ENCODE measurements around the gene OR9A2.

Gene OR9A2

GRCh38 chr7:143027032-143027431 is at the start of gene OR9A2:
Gene OR9A2 (minus strand): TSS chr7:143027132. CDS start chr7:143027132, 0 bp downstream.
- DNase-seq (ENCODE audit: low read depth in 2 of 2), result no peak

DNA sequence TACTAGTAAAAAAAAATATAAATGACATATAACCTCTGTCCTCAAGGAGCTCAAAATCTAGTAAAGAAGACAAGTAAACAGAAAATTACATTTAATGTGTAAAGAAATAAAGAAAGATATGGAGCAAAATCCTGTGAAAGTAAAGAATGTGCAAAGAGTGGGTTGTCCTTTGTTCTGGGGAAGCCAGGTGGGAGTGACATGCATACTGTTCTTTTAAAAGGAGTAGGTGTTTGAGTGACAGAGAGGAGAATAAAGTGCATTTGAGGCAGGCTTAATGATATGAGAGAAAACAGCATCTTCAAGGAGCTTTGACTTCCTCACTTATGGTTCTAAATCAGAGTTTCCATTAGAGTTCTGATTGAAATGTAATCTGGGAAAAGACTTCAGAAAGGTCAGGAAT is 47.2 kb upstream of the OR9A2 start:
- no peak for DNase-seq (ENCODE audit: low read depth in 2 of 2)

GRCh38 chr7:143073556-143073955 is 46.6 kb upstream of the OR9A2 start:
- DNase-seq (ENCODE audit: low read depth in 2 of 2), result no peak

- no peak for DNase-seq (ENCODE audit: low read depth in 2 of 2)
These were observed 43.1 kb upstream of the OR9A2 start for GRCh38 chr7:143069912-143070500.

DNA sequence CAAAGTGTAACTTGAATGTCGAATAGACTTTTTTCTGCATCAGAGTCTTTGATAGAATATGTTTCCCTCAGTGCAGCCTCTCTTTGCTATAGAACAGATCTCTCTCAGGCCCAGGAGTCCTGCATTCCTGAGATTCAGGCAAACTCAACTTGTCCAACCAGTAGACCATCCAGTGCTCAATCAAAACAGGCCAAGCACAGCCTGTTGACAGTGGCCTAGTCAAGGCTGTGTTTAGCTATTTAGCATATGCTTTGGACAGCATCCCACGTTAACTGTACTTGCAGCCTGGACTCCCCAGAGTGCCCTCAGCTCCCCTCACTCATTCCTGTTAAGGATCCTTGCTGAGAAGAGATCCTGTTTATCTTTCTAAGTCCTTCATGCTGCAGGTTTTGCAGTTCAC is 41.5 kb upstream of the OR9A2 start:
- no peak for DNase-seq (ENCODE audit: low read depth in 2 of 2)

DNA sequence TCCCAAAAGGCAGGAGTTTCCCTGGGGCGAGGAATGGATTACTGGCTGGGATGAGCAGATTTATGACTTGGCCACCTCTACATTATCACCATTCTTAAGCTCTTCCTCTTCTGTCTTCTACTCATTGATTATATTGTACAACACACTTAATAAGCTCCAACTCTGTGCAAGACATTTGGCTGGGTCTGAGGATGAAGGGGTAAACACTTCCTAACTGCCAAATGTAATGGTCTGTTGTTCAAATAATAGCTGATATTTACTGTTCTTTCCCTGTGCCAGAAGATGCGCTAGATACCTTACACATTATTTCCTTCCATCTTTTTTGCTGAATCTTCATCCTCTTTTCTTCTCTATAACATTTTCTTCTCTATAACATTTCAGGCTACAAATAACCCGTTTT is 36.8 kb upstream of the OR9A2 start:
- no peak for DNase-seq (ENCODE audit: low read depth in 2 of 2)

GRCh38 chr7:143055754-143056153 is 28.8 kb upstream of the OR9A2 start:
- no peak for DNase-seq (ENCODE audit: low read depth in 2 of 2)

DNA sequence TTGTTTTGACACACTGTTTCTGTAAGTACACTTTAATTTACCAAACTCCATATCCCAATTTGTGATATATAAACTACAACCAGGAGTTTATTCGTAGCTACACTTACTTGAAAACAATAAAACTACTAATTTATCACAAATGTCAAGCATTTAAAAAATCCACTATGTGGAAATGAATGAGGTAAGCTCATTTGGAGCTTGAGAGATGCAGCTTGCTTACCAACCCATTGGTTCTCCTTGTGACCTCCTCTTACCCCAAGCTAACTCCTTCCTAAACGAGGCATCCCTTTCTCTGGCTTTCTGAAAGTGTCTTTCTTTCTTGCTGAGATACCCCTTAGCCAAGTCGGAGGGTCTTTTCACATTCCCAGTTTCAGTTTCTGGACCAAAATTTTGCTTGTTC is 27.7 kb upstream of the OR9A2 start:
- no peak for DNase-seq (ENCODE audit: low read depth in 2 of 2)

GRCh38 chr7:143052041-143052440 is 25.1 kb upstream of the OR9A2 start, which contains the start of gene OR6V1:
Gene OR6V1 (plus strand): TSS chr7:143052341. CDS start chr7:143052341, 0 bp downstream.
- no peak for DNase-seq (ENCODE audit: low read depth in 2 of 2)

GRCh38 chr7:143050931-143051330 is 24.0 kb upstream of the OR9A2 start:
- DNase-seq (ENCODE audit: low read depth in 2 of 2), result no peak

GRCh38 chr7:143049362-143049761 is 22.4 kb upstream of the OR9A2 start:
- DNase-seq (ENCODE audit: low read depth in 2 of 2), result no peak

- no peak for DNase-seq (ENCODE audit: low read depth in 2 of 2)
These were observed 21.9 kb upstream of the OR9A2 start for GRCh38 chr7:143048827-143049226.

- DNase-seq (ENCODE audit: low read depth in 2 of 2), result no peak
These were observed 20.4 kb upstream of the OR9A2 start for GRCh38 chr7:143047326-143047725.

DNA sequence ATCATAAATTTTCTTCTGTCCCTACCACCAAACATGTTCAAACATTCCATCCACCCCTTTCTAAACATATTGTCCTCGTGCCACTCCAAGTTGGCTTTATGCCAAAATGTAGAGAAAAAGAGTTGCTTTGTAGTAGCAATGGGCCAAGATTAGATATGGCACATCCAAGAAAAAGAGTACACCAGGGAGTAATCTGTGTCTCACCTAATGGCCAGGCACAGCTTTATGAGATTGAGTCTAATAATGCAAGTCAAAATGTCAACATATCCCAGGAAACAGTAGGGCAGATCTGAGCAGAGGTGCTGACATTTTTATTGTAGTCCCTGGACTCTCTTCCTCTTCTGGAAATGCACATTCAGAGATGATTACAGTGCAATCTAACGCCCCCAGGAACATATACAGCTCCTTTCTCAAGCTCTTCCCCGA is 19.5 kb upstream of the OR9A2 start:
- no peak for DNase-seq (ENCODE audit: low read depth in 2 of 2)

DNA sequence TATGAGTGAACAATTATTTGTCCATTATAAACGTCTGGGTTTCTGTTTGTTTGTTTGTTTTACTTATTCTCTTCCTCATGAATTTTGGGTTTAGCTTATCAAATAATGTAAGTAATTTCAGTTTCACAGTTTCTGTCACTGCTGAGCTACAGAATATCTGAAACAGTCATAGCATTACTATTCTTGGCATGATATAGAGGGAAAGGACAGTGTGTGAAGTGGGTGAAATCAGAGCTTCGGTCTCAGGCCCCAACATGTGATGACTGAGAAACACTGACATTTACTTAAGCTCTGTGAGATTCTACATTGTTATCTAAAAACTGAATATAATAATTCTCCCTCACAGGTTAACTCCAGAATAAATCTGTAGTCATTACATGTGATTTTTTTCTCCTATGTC is 16.5 kb upstream of the OR9A2 start:
- DNase-seq (ENCODE audit: low read depth in 2 of 2), result no peak

DNA sequence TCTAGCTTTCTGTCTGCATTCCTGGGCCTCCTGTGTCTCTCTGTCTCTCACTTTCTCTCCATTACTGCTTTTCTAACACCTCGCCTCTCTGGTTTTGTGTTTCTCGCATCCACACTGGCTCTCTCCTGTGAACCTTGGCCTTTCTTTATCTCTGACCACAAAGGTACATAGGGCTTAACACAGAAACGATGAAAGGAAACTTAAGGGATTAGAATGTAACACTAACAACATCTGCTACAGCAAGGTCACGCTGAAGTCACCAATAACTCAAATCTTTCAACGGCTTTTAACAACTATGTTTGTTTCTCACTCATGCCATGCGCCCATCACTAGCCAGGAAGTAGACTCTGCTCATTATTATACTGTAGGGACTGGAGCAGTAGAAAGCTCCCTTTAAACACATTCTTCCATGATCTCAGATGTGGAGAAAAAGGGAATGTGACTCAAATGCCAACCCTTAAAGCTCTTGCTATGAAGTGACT is 15.9 kb upstream of the OR9A2 start:
- DNase-seq (ENCODE audit: low read depth in 2 of 2), result no peak

GRCh38 chr7:143042159-143042789 is 15.3 kb upstream of the OR9A2 start:
- DNase-seq (ENCODE audit: low read depth in 2 of 2), result no peak

- no peak for DNase-seq (ENCODE audit: low read depth in 2 of 2)
These were observed 14.4 kb upstream of the OR9A2 start for GRCh38 chr7:143041346-143041745.

- no peak for DNase-seq (ENCODE audit: low read depth in 2 of 2)
These were observed 13.3 kb upstream of the OR9A2 start for GRCh38 chr7:143040209-143040715.

- no peak for DNase-seq (ENCODE audit: low read depth in 2 of 2)
These were observed 11.7 kb upstream of the OR9A2 start for GRCh38 chr7:143038635-143039034.

- no peak for DNase-seq (ENCODE audit: low read depth in 2 of 2)
These were observed 751 bp upstream of the OR9A2 start for GRCh38 chr7:143027683-143028082.

GRCh38 chr7:143025371-143025770 is 1.6 kb downstream of the OR9A2 start:
- no peak for DNase-seq (ENCODE audit: low read depth in 2 of 2)

GRCh38 chr7:143023047-143023446 is 3.9 kb downstream of the OR9A2 start:
- no peak for DNase-seq (ENCODE audit: low read depth in 2 of 2)

Data from fibroblast of skin of left quadriceps (primary cell).